Activated naive CD4-positive, alpha-beta T cell treated with anti-CD3 and anti-CD28 coated beads, Interleukin-2, amount 10 ng/mL, durations not matched to agents 7 days and 5 days (primary cell): ENCODE data around the gene JMJD6.
"Not testable (repeated sequence)": the region's sequence is repeated elsewhere in the genome, so short reads cannot be mapped to it uniquely, and the experiment has no call there.

ENCODE experiments used
- CTCF ChIA-PET: fragments of 350-600 bp; sonication (Branson Sonifier 250); formaldehyde crosslinking; loops from one replicate; lab custom pipeline; 2021; ENCODE audit warnings: antibody characterized with exemption; lab: Charles Lee
- DNase-seq: peaks from one replicate; pipeline ENCODE4 v3.0.0-alpha.2; 2020
- H3K27ac Mint-ChIP-seq: one replicate; pipeline ENCODE4 v1.8.0; 2021; ENCODE audit warnings: mild to moderate bottlenecking, moderate library complexity, mixed read lengths
- H3K27me3 Mint-ChIP-seq: one replicate; pipeline ENCODE4 v1.8.0; 2021; ENCODE audit warnings: mild to moderate bottlenecking, mixed read lengths
- H3K36me3 Mint-ChIP-seq: one replicate; pipeline ENCODE4 v1.8.0; 2021; ENCODE audit warnings: mixed read lengths
- H3K4me1 Mint-ChIP-seq: one replicate; pipeline ENCODE4 v1.8.0; 2021; ENCODE audit warnings: mixed read lengths
- H3K4me3 Mint-ChIP-seq: one replicate; pipeline ENCODE4 v1.8.0; 2021; ENCODE audit warnings: mild to moderate bottlenecking, moderate library complexity, mixed read lengths
- H3K9me3 Mint-ChIP-seq: one replicate; pipeline ENCODE4 v1.8.0; 2021; ENCODE audit warnings: mixed read lengths

Gene JMJD6

DNA sequence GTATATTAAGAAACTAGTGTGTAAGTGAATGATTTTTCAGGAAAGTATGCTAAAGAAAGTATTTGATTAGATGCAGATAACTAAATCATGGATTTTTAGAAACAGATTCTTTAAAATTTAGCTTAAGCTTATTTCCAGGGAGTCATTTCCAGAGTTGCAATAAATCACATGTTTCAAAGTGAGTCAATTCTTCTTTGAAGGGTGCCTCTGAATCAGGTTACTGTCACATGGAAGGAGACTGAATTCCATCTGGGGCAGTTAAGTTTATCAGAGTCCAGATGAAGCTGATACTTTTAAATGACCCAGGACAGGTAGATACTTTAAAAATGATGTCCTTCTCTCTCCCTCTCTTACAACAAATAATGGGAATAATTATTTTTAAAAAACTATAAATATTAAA lies 16.6 kb upstream of the JMJD6 start:
- H3K4me1 Mint-ChIP-seq = peaks cover 32% of the 10 kb centered on the region
- H3K27me3 Mint-ChIP-seq = no peaks in the 10 kb centered on the region
- no peak for DNase-seq
- peaks cover 50% of the 10 kb centered on the region for H3K36me3 Mint-ChIP-seq
- H3K4me3 Mint-ChIP-seq = no peak overlapping the region
- CTCF ChIA-PET = no interaction called here
- H3K9me3 Mint-ChIP-seq = no peaks in the 10 kb centered on the region
- no peak overlapping the region for H3K27ac Mint-ChIP-seq

DNA sequence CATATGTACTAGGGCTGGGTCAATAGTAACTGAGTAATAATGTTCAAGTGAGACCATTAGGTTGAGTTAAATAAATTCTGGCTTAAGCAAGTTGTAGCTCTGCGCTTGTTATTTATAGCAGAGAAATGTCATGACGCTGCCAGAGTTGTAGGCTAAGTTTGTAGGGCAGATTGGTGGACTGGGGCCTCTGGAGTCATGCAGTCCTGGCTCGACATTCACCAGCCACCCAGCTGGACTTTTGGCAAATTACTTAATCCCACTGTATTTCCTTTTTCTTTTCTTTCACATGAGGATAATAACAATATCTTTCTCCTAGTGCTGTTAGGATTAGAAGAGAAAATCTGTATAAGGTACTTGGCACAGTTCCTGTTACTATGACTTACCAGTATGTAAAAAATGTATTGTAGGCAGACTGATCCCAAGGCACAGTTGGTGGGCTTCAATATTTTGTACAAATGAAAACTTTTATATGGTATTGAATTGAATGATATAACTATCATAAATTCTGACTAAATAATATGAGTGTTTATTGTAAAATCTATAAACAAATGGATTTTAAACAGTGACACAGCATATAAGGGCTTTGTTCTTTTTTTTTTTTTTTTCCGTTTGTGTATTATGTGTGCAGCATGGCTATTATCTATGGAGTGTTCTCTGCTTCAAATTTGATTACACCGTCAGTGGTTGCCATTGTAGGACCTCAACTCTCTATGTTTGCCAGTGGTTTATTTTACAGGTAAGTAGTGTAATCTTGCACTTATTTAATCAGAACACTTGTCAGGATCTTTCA lies 14.1 kb upstream of the JMJD6 start:
- no peaks in the 10 kb centered on the region for H3K9me3 Mint-ChIP-seq
- H3K36me3 Mint-ChIP-seq = peaks cover 44% of the 10 kb centered on the region
- CTCF ChIA-PET = interaction anchor here (0.6 kb wide), 1 partner anchor 271 kb away, joined by 4 read pairs; no protein-coding TSS in a partner anchor
- H3K4me1 Mint-ChIP-seq = peaks cover 28% of the 10 kb centered on the region
- H3K27ac Mint-ChIP-seq = no peak overlapping the region
- H3K4me3 Mint-ChIP-seq = no peak overlapping the region
- H3K27me3 Mint-ChIP-seq = peaks cover 9% of the 10 kb centered on the region
- DNase-seq = no peak

DNA sequence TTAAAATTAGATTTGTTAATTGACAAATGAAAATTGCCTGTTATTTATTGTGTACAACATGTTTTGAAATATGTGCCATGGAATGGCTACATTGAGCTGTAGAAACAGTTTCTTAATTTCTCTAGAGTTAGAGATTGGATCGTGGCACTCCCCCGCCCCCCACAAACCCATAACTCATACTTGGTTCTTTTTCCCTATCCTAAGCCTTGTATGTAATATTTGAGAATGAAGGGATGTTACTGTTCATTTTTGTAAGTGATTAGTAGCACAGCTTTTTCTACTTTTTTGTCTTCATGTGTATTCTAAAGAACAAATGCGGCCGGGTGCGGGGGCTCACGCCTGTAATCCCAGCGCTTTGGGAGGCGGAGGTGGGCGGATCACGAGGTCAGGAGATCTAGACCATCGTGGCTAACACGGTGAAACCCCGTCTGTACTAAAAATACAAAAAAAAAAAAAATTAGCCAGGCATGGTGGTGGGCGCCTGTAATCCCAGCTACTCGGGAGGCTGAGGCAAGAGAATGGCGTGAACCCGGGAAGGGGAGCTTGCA lies 13.2 kb upstream of the JMJD6 start:
- not testable (repeated sequence) for H3K27ac Mint-ChIP-seq, H3K4me3 Mint-ChIP-seq, H3K27me3 Mint-ChIP-seq, H3K9me3 Mint-ChIP-seq, DNase-seq
- peaks cover 31% of the 10 kb centered on the region for H3K4me1 Mint-ChIP-seq
- peaks cover 46% of the 10 kb centered on the region for H3K36me3 Mint-ChIP-seq
- CTCF ChIA-PET = interaction anchor here (0.6 to 2.2 kb wide), 2 partner anchors 12 to 272 kb away, joined by 4 to 6 read pairs; partner anchors contain the start of gene METTL23

DNA sequence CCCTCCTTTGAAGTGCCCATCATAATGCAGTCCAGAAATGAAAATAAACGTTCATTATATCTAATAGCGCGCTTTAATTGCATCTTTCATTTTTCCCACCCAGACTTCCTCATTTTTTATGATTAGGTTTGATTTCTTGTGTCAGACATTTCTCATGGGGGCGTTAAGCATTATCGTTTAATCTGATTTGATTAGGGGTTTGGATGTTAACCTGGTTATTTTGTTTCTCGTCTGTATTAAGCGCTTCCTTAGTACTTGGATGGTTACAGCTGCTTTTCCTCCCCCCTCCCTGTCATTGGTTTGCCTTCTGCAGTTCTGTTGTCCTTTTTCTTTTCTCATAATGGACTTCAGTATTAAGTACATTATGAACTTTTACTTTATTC lies 12.1 kb upstream of the JMJD6 start:
- peaks cover 9% of the 10 kb centered on the region for H3K27me3 Mint-ChIP-seq
- peaks cover 42% of the 10 kb centered on the region for H3K4me1 Mint-ChIP-seq
- CTCF ChIA-PET = interaction anchor here (0.9 to 2.2 kb wide), 2 partner anchors 11 to 48 kb away, joined by 3 to 6 read pairs; partner anchors contain the start of gene METTL23
- peaks cover 47% of the 10 kb centered on the region for H3K36me3 Mint-ChIP-seq
- H3K4me3 Mint-ChIP-seq = peak overlapping the region; percentile 93
- no peak for DNase-seq
- H3K9me3 Mint-ChIP-seq = no peaks in the 10 kb centered on the region
- peak overlapping the region; percentile 95 for H3K27ac Mint-ChIP-seq

DNA sequence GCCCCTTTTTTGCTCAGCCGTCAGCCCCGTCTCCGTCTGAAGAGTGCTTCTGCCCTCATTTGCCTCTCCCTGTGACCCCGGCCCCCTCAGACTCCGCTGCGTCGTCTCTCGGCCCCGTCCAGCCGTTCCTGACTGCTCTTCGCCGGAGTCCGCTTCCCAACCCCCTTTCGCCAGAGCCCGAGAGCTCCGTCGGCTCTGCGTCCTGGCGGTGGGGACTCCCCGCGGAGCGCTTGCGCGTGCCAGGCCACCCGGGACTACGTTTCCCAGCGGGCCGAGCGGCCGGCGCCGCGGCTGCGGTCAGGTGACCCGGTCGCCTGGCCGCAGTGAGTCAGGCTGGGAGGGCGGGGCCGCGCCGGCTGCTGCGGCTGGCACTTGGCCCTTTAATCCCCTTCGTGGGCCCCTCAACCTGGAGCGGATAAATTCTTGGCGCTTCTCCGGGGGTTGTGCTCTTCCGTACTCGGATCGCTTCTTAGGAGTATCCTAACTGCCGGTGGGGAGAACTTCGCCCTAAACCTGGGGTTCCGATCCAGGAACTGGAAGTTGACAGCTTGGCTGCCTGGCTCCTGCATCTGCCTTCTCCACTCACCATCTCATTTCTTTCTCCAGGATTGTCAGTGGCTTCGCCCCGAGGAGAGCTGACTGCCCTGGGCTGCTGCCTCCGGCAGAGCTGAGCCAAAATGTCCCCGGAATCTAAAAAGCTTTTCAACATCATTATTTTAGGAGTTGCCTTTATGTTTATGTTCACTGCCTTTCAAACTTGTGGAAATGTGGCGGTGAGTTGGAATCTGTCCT lies 11.5 kb upstream of the JMJD6 start, which contains the start of gene MFSD11:
MFSD11 (plus strand) TSS at position 444 of the 792 bp plus-strand sequence; CDS start at position 678, 234 bp downstream.
- Mint-ChIP-seq H3K4me1 (peaks cover 48% of the 10 kb centered on the region), H3K9me3 (no peaks in the 10 kb centered on the region), H3K4me3 (peak within 1 kb of the TSS; percentile 93)

DNA sequence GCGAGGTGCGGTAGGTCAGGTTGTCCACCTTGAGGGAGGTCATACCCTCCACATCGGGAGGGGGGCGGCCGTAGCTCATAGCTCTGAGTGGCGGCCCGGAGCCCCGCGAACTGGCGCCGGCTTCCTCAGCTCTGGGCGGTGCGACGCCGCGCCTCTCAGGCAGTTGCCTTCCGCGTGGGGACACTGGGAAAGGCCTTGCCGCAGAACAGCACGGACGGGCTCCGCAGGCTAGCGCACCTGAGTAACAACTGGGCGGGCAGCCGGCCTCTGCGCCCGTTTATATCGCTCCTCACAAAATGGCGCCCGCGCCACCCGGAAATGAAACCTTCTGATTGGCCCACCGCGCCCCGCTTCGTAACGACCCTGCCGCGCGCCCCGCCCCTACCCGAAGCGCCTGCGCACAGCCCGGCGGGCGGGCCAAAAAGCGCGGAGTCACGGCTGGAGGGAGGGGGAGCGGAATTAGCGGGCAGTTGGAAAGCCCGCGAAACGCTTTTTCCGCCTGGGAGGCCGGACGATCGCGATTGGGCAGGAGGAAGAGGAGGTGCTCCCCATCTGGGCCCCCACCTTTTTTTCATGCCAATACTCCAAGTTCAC lies 10.8 kb upstream of the JMJD6 start, which contains the start of gene SRSF2:
SRSF2 (minus strand) TSS at position 250 of the 594 bp plus-strand sequence; CDS start at position 79, 171 bp downstream.
- Mint-ChIP-seq H3K4me3 (peak within 1 kb of the TSS; percentile 93), H3K4me1 (peaks cover 55% of the 10 kb centered on the region)

More for the DNA sequence above, 11.5 kb upstream of the JMJD6 start, which contains the start of gene MFSD11:
- H3K27me3 Mint-ChIP-seq = peaks cover 9% of the 10 kb centered on the region
- peak; percentile 93 for DNase-seq
- peak within 1 kb of the TSS; percentile 95 for H3K27ac Mint-ChIP-seq
- H3K36me3 Mint-ChIP-seq = peaks cover 52% of the 10 kb centered on the region
- CTCF ChIA-PET = interaction anchor here (2.2 kb wide), 1 partner anchor 10 kb away, joined by 6 read pairs; the partner anchor contains the start of gene METTL23

DNA sequence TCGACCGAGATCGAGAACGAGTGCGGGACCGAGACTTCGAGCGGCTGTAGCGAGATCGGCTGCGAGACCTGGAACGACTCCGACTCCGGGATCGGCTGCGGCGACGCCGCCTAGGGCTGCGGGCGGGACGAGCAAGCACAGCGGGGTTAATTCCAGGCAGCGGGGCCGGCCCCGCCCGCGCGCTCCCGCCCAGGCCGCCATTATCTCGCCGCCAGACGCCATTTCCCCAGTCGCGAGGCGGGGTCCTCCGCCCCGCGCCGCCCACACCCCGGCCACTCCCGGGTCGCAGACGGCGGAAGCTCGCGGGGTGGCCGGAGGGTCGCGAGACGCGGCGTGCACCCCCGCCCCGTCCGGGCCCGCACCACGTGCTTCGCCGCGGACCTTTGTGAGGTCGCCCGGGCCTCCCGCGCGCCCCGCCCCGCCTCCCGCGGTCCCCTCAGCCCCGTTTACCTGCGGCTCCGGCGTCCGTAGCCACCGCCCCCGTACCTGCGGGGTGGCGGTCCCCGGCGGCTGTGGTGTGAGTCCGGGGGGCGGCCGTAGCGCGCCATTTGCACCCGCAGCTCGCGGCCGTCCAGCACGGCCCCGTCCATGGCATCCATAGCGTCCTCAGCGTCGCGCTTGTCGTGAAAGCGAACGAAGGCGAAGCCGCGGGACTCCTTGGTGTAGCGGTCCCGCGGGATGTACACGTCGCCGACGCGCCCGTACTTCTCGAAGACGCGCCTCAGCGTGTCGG lies 10.1 kb upstream of the JMJD6 start:
- peak overlapping the region; percentile 93 for H3K4me3 Mint-ChIP-seq
- H3K4me1 Mint-ChIP-seq = peaks cover 58% of the 10 kb centered on the region
- CTCF ChIA-PET = interaction anchor here (2.6 kb wide), 1 partner anchor 9 kb away, joined by 7 read pairs; no protein-coding TSS in a partner anchor
- peaks cover 51% of the 10 kb centered on the region for H3K36me3 Mint-ChIP-seq
- H3K27ac Mint-ChIP-seq = peak overlapping the region; percentile 95
- H3K27me3 Mint-ChIP-seq = peaks cover 9% of the 10 kb centered on the region
- DNase-seq = peak; percentile 80
- no peaks in the 10 kb centered on the region for H3K9me3 Mint-ChIP-seq

More for the DNA sequence above, 10.8 kb upstream of the JMJD6 start, which contains the start of gene SRSF2:
- Mint-ChIP-seq H3K27ac (peak within 1 kb of the TSS; percentile 95), H3K9me3 (no peaks in the 10 kb centered on the region), H3K36me3 (peaks cover 50% of the 10 kb centered on the region), H3K27me3 (peaks cover 9% of the 10 kb centered on the region)
- CTCF ChIA-PET = interaction anchor here (2.6 kb wide), 1 partner anchor 9 kb away, joined by 7 read pairs; no protein-coding TSS in a partner anchor
- DNase-seq = peak; percentile 99

DNA sequence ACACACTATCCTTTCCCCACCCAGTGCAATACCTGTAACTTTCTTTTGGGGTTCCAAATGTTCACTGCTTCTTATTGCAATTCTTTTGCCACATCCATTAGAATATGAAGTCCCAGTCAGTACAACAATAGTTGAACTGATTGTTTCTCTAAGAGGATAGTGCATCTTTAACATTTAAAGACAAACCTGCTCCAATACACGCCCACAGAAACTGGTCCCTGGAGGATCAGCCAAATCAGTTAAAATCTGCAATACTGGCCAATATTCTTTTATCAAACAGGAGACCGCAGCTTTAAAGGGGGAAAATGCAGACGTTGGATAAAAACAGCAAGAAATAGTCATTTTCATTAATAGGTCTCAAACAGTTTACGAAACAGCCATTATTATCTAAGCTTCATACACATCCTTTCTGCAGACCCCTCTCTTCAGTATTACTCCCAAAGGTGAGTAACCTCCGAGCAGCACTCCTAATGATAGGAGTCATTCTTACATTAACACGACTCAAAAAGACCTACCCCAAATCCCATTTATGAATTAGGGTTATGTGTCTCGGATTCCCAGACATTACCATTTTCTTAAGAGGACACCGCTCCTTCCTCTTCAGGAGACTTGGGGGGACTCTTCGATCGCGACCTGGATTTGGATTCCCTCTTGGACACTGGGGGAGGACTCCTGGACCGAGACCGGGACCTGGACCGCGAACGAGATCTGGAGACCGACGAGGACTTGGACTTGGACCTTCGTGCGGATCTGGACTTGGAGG lies 9.4 kb upstream of the JMJD6 start:
- CTCF ChIA-PET = interaction anchor here (1.1 to 2.6 kb wide), 2 partner anchors 8 to 212 kb away, joined by 3 to 7 read pairs; no protein-coding TSS in a partner anchor
- peaks cover 60% of the 10 kb centered on the region for H3K4me1 Mint-ChIP-seq
- peaks cover 9% of the 10 kb centered on the region for H3K27me3 Mint-ChIP-seq
- no peak for DNase-seq
- no peaks in the 10 kb centered on the region for H3K9me3 Mint-ChIP-seq
- peak overlapping the region; percentile 95 for H3K27ac Mint-ChIP-seq
- peaks cover 52% of the 10 kb centered on the region for H3K36me3 Mint-ChIP-seq
- peak overlapping the region; percentile 93 for H3K4me3 Mint-ChIP-seq

DNA sequence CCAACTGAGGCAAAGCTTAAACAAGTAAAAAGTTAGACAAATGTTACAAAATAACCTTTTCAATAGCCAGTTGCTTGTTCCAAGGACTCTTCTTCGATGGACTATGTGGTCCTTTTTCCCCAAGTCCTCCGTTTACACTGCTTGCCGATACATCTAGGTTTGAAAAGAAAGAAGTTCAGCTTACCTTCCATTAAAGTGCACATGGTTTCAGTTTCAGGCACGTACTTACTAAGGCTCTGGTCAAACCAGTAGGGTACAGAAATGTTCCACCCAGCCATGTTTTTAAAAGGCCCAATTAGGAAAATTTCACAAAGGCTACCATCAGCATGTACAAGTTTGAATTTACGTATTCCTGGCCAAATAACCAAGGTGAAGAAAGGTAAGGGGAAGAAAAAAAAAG lies 8.6 kb upstream of the JMJD6 start:
- H3K27me3 Mint-ChIP-seq = peaks cover 9% of the 10 kb centered on the region
- DNase-seq = no peak

DNA sequence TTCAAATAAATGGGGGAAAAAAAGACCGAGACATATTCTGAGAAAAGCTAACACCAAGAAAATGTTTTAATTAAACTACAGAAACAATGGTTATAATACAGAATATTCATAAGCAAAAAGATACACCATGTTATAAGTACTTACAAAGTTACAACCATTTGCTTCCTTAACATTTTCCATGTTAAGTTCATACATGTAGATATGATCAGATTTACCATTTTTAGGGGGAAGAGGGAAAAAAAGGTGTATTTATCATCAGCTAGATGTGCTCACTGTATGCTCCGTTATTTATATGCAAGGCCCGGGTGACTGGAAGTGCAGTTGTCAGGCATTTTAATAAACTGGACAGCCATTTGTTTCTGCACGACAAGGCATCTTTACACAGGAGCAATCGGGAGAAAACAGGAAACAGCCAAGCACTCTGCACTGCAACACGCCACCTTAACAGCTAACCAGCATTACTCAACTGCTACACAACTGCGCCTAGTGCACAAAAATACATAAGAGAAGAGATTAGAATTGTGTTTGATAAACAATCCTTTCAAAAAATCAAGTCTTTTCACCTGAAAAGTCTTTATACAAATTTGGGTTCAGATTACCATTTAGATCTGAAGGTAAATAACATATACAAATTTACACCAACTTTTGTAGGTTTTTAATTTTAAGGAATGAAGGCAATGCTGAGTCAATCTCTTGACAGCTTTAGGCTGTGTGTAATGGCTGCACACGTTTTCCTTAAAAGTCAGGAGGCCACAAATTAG lies 7.9 kb upstream of the JMJD6 start:
- H3K4me3 Mint-ChIP-seq = peak overlapping the region; percentile 93
- peaks cover 9% of the 10 kb centered on the region for H3K27me3 Mint-ChIP-seq
- H3K9me3 Mint-ChIP-seq = no peaks in the 10 kb centered on the region
- H3K4me1 Mint-ChIP-seq = peaks cover 62% of the 10 kb centered on the region
- peak overlapping the region; percentile 95 for H3K27ac Mint-ChIP-seq
- H3K36me3 Mint-ChIP-seq = peaks cover 60% of the 10 kb centered on the region
- DNase-seq = peak; percentile 48
- CTCF ChIA-PET = interaction anchor here (0.7 kb wide), 1 partner anchor 8 kb away, joined by 3 read pairs; the partner anchor contains the start of genes JMJD6 and METTL23

More for the DNA sequence above, 8.6 kb upstream of the JMJD6 start:
- Mint-ChIP-seq H3K4me1 (peaks cover 60% of the 10 kb centered on the region), H3K36me3 (peaks cover 55% of the 10 kb centered on the region), H3K27ac (peak overlapping the region; percentile 95), H3K9me3 (no peaks in the 10 kb centered on the region), H3K4me3 (peak overlapping the region; percentile 93)
- CTCF ChIA-PET = interaction anchor here (0.7 to 2.6 kb wide), 3 partner anchors 7 to 211 kb away, joined by 3 to 7 read pairs (median 3); partner anchors contain the start of genes JMJD6 and METTL23

DNA sequence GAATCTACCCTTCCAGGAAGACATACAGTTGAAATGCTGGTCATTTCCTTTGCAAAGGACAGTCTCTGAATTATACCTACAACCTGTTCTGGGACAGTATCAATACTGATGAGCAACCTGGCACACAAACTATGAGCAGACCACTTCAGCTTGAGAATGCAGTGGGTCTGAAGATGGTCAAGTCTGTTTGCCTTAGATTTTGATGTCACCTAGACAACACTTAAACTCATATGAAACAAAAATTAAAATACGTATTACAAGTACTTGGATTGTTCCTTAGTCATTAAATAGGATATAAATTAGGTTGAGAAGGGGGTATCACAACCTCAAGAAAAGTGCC lies 7.2 kb upstream of the JMJD6 start:
- Mint-ChIP-seq H3K27ac (peak overlapping the region; percentile 95), H3K27me3 (peaks cover 9% of the 10 kb centered on the region), H3K36me3 (peaks cover 61% of the 10 kb centered on the region), H3K4me3 (peak overlapping the region; percentile 93), H3K4me1 (peaks cover 60% of the 10 kb centered on the region), H3K9me3 (no peaks in the 10 kb centered on the region)
- CTCF ChIA-PET = no interaction called here
- no peak for DNase-seq
